Measurements from ENCODE around the gene YIPF4.

The YIPF4 gene

GRCh38 chr2:32242331-32242730 is 35.4 kb upstream of the YIPF4 start:
- FAIRE-seq (no peak), DNase-seq (ENCODE audit: insufficient read length, low spot score) (no peak)
- TF ChIP-seq CTCF (IDR thresholded peaks at IDR 0.05; ENCODE audit: insufficient read depth, missing control alignments): no peak

GRCh38 chr2:32246911-32247310 is 30.8 kb upstream of the YIPF4 start:
- no peak for TF ChIP-seq CTCF (IDR thresholded peaks at IDR 0.05; ENCODE audit: insufficient read depth, missing control alignments)
- DNase-seq (ENCODE audit: insufficient read length, low spot score) (no peak), FAIRE-seq (no peak)

GRCh38 chr2:32248299-32248698 is 29.4 kb upstream of the YIPF4 start:
- FAIRE-seq: no peak

GRCh38 chr2:32249731-32250236 is 27.9 kb upstream of the YIPF4 start:
- no peak for FAIRE-seq

More at GRCh38 chr2:32248299-32248698, 29.4 kb upstream of the YIPF4 start:
- DNase-seq (ENCODE audit: insufficient read length, low spot score): no peak
- no peak for TF ChIP-seq CTCF (IDR thresholded peaks at IDR 0.05; ENCODE audit: insufficient read depth, missing control alignments)

GRCh38 chr2:32250290-32250689 is 27.4 kb upstream of the YIPF4 start:
- no peak for TF ChIP-seq CTCF (IDR thresholded peaks at IDR 0.05; ENCODE audit: insufficient read depth, missing control alignments)
- no peak for DNase-seq (ENCODE audit: insufficient read length, low spot score)
- no peak for FAIRE-seq

More at GRCh38 chr2:32249731-32250236, 27.9 kb upstream of the YIPF4 start:
- DNase-seq (ENCODE audit: insufficient read length, low spot score): no peak
- TF ChIP-seq CTCF (IDR thresholded peaks at IDR 0.05; ENCODE audit: insufficient read depth, missing control alignments): no peak

GRCh38 chr2:32258242-32258641 is 19.5 kb upstream of the YIPF4 start:
- DNase-seq (ENCODE audit: insufficient read length, low spot score): no peak
- TF ChIP-seq CTCF (IDR thresholded peaks at IDR 0.05; ENCODE audit: insufficient read depth, missing control alignments): no peak
- no peak for FAIRE-seq

- FAIRE-seq (no peak), DNase-seq (ENCODE audit: insufficient read length, low spot score) (no peak)
- TF ChIP-seq CTCF (IDR thresholded peaks at IDR 0.05; ENCODE audit: insufficient read depth, missing control alignments): no peak
These were observed 17.3 kb upstream of the YIPF4 start for GRCh38 chr2:32260376-32260775.
